ENCODE results near the gene CRYBB2.

Gene CRYBB2

GRCh38 chr22:25186140-25186539, 33.3 kb upstream of the CRYBB2 start:
- no peak for DNase-seq (ENCODE audit: low spot score)
- in situ Hi-C loops (cut with MboI; ENCODE audit: low pct_unique_long_range_greater_than_20kb, low sequenced_read_pairs, unreplicated experiment): no loop called here
- TF ChIP-seq CTCF (IDR thresholded peaks at IDR 0.05; ENCODE audit: extremely low read depth, insufficient read depth, missing control alignments): no peak

DNA sequence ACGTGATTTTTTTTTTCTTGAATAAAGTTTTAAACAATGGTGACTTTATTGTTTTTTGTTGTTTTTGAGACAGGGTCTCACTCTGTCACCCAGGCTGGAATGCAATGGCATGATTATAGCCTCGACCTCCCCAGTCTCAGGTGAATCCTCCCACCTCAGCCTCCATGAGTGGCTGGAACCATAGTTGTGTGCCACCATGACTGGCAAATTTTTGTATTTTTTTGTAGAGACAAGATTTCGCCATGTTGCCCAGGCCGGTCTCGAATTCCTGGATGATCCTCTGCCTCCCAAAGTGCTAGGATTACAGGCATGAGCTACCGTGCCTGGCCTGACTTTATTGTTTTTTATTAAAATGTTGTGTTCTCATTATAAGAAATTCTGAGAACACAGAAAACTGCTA, 32.0 kb upstream of the CRYBB2 start:
- in situ Hi-C loops (cut with MboI; ENCODE audit: low pct_unique_long_range_greater_than_20kb, low sequenced_read_pairs, unreplicated experiment): no loop called here
- no peak for TF ChIP-seq CTCF (IDR thresholded peaks at IDR 0.05; ENCODE audit: extremely low read depth, insufficient read depth, missing control alignments)
- DNase-seq (ENCODE audit: low spot score): no peak

GRCh38 chr22:25192406-25192805, 27.0 kb upstream of the CRYBB2 start:
- in situ Hi-C loops (cut with MboI; ENCODE audit: low pct_unique_long_range_greater_than_20kb, low sequenced_read_pairs, unreplicated experiment): no loop called here
- no peak for TF ChIP-seq CTCF (IDR thresholded peaks at IDR 0.05; ENCODE audit: extremely low read depth, insufficient read depth, missing control alignments)
- DNase-seq (ENCODE audit: low spot score): no peak

DNA sequence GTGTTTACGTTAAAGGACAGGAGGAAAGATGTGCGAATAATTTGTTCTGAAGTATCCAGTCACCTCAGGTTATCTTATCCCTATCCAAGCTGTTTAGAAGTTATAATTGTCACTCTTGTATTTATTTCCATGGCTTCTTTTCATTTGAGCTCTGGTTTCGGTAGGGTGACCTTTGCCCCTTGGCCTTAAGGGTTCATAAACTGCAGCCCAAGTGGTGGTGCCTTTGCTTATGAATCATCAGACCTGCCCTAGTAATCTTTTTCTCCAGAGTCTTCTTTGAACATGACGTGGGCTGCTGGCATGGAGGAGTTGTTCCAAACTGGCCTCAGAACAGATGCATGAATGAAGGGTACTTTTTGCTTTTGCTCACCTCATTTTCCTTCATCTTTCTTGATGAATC, 26.3 kb upstream of the CRYBB2 start:
- no peak for DNase-seq (ENCODE audit: low spot score)
- in situ Hi-C loops (cut with MboI; ENCODE audit: low pct_unique_long_range_greater_than_20kb, low sequenced_read_pairs, unreplicated experiment): no loop called here
- TF ChIP-seq CTCF (IDR thresholded peaks at IDR 0.05; ENCODE audit: extremely low read depth, insufficient read depth, missing control alignments): no peak

- TF ChIP-seq CTCF (IDR thresholded peaks at IDR 0.05; ENCODE audit: extremely low read depth, insufficient read depth, missing control alignments): no peak
- in situ Hi-C loops (cut with MboI; ENCODE audit: low pct_unique_long_range_greater_than_20kb, low sequenced_read_pairs, unreplicated experiment): no loop called here
- DNase-seq (ENCODE audit: low spot score): no peak
Measured at GRCh38 chr22:25193548-25193947, 25.9 kb upstream of the CRYBB2 start.

DNA sequence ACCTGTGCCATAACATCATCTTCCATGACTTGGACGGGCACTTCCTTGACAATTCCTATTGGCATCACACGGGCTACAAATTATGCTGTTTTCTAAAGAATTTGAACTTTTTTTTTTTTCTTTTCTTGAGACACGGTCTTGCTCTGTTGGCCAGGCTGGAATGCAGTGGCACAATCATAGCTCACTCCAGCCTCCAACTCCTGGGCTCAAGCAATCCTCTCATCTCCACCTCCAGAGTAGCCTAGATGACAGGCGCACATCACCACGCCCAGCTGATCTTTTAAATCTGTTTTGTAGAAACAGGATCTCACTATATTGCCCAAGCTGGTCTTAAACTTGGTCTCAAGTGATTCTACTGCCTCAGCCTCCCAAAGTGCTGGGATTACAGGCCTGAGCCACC, 23.1 kb upstream of the CRYBB2 start:
- in situ Hi-C loops (cut with MboI; ENCODE audit: low pct_unique_long_range_greater_than_20kb, low sequenced_read_pairs, unreplicated experiment): no loop called here
- no peak for TF ChIP-seq CTCF (IDR thresholded peaks at IDR 0.05; ENCODE audit: extremely low read depth, insufficient read depth, missing control alignments)

DNA sequence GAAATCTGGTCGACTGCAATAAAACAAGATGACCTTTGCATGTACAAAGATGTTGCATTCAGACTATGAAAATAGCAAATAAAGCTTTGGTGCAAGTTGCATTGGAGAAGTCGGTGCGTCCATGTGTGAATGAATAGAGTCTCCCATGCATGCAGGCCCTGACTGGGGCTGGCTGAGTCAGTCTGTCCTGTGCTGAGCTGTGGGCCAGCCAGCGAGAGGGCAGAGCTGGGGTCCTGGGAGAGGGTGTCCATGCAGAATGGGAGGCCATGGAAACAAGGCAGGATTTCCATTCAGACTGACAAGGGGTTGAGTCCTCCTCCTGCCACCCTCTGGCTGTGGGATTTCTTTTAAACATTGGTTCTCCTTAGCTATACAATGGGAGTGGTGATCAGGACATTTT, 22.1 kb upstream of the CRYBB2 start:
- in situ Hi-C loops (cut with MboI; ENCODE audit: low pct_unique_long_range_greater_than_20kb, low sequenced_read_pairs, unreplicated experiment): no loop called here
- DNase-seq (ENCODE audit: low spot score): no peak

More for the DNA sequence above, 23.1 kb upstream of the CRYBB2 start:
- DNase-seq (ENCODE audit: low spot score): no peak

More for the DNA sequence above, 22.1 kb upstream of the CRYBB2 start:
- TF ChIP-seq CTCF (IDR thresholded peaks at IDR 0.05; ENCODE audit: extremely low read depth, insufficient read depth, missing control alignments): no peak
